HG03575 (cell line): ENCODE data around the gene MYOZ3.

ENCODE experiments used
- ATAC-seq: cut with Tn5 transposase; IDR thresholded peaks from one replicate; pipeline ENCODE4 v1.9.1; 2021; ENCODE audit not compliant: unreplicated experiment, insufficient number of reproducible peaks, low FRiP score; ENCODE audit errors: extremely low read depth

Gene MYOZ3

GRCh38 chr5:150661086-150661485 lies at the start of gene MYOZ3:
TSS of gene MYOZ3 (plus strand) at chr5:150661251. CDS start at chr5:150662942, 1,691 bp downstream.
- ATAC-seq = no peak

GRCh38 chr5:150612405-150612804 lies 48.6 kb upstream of the MYOZ3 start:
- no peak for ATAC-seq

- no peak for ATAC-seq
These were observed 48.0 kb upstream of the MYOZ3 start for GRCh38 chr5:150612905-150613670.

GRCh38 chr5:150613991-150614660 lies 46.9 kb upstream of the MYOZ3 start:
- no peak for ATAC-seq

- ATAC-seq = no peak
These were observed 46.4 kb upstream of the MYOZ3 start for GRCh38 chr5:150614661-150615060.

- no peak for ATAC-seq
These were observed 45.8 kb upstream of the MYOZ3 start for GRCh38 chr5:150615141-150615699.

GRCh38 chr5:150616024-150616470 lies 45.0 kb upstream of the MYOZ3 start:
- no peak for ATAC-seq

GRCh38 chr5:150616506-150616905 lies 44.5 kb upstream of the MYOZ3 start:
- ATAC-seq = no peak

GRCh38 chr5:150618163-150618562 lies 42.9 kb upstream of the MYOZ3 start:
- ATAC-seq = no peak

- ATAC-seq = no peak
These were observed 42.3 kb upstream of the MYOZ3 start for GRCh38 chr5:150618588-150619281.

GRCh38 chr5:150619359-150620230 lies 41.5 kb upstream of the MYOZ3 start:
- ATAC-seq = no peak

- ATAC-seq = no peak
These were observed 39.8 kb upstream of the MYOZ3 start for GRCh38 chr5:150621301-150621700.

- no peak for ATAC-seq
These were observed 38.9 kb upstream of the MYOZ3 start for GRCh38 chr5:150622157-150622556.

GRCh38 chr5:150623152-150623877 lies 37.7 kb upstream of the MYOZ3 start:
- no peak for ATAC-seq

- ATAC-seq = no peak
These were observed 37.2 kb upstream of the MYOZ3 start for GRCh38 chr5:150623878-150624216.

- ATAC-seq = no peak
These were observed 36.5 kb upstream of the MYOZ3 start for GRCh38 chr5:150624334-150625163.

GRCh38 chr5:150625164-150625535 lies 35.9 kb upstream of the MYOZ3 start:
- ATAC-seq = no peak
